Measurements from ENCODE around the gene SERPINE2. TPM values are rescaled to one million over a fixed set of nuclear protein-coding genes. Genes with fewer than 3 reads are reported as not detected.
A peak's percentile ranks its signal among the peaks of the same experiment; 100 is the strongest.

The SERPINE2 gene
- total RNA-seq, 1 donor from 2014 or later, result 57.7 TPM

DNA sequence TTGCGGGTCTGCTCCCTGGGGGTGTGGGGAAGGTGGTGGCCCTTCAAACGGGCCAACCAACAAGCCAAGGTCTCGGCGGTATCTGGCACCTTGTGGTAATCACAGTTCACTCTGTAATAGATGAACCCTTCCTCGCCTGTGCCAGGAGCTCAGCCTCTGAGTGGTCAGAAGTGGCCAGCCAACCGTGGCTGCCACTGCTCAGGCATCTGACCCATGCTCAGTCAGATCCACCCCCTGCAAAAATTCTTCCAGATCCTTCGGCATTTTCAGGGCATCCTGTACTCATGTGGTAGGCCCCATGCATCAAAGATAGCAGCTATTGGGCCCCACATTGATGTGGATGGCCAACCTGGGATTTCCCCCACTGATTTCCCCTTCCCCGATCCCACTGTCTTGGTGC, 39.6 kb upstream of the SERPINE2 start:
- H3K4me3 ChIP-seq (ENCODE audit: low read depth, low read length), result no peak overlapping the region
- TF ChIP-seq, protein P1, sequence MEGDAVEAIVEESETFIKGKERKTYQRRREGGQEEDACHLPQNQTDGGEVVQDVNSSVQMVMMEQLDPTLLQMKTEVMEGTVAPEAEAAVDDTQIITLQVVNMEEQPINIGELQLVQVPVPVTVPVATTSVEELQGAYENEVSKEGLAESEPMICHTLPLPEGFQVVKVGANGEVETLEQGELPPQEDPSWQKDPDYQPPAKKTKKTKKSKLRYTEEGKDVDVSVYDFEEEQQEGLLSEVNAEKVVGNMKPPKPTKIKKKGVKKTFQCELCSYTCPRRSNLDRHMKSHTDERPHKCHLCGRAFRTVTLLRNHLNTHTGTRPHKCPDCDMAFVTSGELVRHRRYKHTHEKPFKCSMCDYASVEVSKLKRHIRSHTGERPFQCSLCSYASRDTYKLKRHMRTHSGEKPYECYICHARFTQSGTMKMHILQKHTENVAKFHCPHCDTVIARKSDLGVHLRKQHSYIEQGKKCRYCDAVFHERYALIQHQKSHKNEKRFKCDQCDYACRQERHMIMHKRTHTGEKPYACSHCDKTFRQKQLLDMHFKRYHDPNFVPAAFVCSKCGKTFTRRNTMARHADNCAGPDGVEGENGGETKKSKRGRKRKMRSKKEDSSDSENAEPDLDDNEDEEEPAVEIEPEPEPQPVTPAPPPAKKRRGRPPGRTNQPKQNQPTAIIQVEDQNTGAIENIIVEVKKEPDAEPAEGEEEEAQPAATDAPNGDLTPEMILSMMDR (conservative IDR thresholded peaks at IDR 0.05; ENCODE audit: low read depth, low read length), result no peak
- peak; percentile 49 for DNase-seq (ENCODE audit: low read depth)

DNA sequence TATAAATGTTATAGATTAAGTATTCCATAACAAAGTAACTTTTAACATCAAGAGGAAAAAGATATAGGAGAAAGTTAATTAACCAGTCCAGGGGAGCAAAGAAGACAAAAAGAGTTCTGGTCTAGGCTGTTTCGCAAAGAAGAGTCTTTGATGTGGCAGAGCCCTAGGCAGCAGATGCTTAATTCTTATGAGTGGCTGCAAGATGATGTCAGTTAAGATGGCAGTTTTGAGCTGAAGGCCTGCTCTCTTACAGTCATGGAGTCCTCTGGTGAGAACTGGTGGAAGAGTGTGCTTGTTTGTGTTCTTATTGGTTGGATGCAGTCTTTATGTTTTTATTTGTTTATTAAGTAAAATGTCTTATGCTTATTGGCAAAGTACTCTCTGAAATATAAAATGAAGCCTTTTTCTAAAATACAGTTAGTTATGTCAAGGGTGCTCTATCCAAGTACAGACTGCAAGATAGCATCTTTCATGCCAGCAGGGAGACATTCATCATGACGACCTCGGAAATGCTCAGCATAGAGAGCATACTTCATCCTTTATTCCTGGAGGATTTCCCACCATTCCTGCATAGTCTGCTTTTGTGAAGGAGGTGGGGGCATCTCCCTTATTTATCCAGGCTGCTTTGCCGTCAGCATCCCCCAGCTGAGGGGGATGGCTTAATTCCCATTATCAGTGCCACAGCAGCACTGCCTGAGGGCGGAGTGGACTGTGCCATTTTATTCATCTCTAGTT, 38.9 kb upstream of the SERPINE2 start:
- TF ChIP-seq, protein P1 (conservative IDR thresholded peaks at IDR 0.05; ENCODE audit: low read depth, low read length), result no peak
- no peak for DNase-seq (ENCODE audit: low read depth)
- H3K4me3 ChIP-seq (ENCODE audit: low read depth, low read length), result no peak overlapping the region

DNA sequence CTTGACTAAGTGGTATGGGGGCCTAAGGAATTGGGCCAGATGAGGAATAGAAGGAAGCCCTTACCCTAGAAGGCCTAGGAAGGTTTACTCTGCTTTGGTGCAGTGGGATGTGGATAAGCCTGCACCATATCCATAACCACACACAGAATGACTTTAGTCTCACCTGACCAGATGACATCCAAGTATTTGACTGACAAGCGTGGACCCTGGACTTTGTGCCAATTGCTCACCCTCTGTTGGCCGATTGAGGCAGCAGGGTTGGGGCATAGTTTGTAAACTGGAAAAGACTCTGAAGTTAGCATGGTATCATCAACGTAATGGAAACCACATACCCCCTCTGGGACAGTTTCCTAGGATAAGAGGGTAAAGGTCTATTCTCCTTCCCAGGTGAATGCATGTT, 36.5 kb upstream of the SERPINE2 start:
- H3K4me3 ChIP-seq (ENCODE audit: low read depth, low read length), result no peak overlapping the region
- TF ChIP-seq, protein P1 (conservative IDR thresholded peaks at IDR 0.05; ENCODE audit: low read depth, low read length), result no peak
- no peak for DNase-seq (ENCODE audit: low read depth)

DNA sequence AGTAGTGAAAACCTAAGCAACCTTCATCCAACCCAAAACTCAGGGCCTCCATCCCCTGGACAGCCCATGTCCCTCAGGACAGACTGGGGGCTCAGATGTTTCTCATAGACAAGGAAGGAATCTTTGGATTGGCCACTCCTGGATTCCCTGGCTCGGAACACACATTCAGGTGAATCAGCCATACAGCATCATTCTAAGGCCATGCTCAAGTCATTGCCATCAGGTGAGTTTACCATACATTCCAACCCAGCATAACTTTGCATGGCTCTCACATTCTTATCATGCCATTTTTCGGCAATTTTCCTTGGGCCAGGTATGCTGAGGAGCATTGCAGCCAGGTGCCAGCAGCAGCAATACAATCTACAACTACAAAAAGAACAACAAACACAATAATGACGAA, 34.6 kb upstream of the SERPINE2 start:
- TF ChIP-seq, protein P1 (conservative IDR thresholded peaks at IDR 0.05; ENCODE audit: low read depth, low read length), result no peak
- no peak overlapping the region for H3K4me3 ChIP-seq (ENCODE audit: low read depth, low read length)
- no peak for DNase-seq (ENCODE audit: low read depth)

DNA sequence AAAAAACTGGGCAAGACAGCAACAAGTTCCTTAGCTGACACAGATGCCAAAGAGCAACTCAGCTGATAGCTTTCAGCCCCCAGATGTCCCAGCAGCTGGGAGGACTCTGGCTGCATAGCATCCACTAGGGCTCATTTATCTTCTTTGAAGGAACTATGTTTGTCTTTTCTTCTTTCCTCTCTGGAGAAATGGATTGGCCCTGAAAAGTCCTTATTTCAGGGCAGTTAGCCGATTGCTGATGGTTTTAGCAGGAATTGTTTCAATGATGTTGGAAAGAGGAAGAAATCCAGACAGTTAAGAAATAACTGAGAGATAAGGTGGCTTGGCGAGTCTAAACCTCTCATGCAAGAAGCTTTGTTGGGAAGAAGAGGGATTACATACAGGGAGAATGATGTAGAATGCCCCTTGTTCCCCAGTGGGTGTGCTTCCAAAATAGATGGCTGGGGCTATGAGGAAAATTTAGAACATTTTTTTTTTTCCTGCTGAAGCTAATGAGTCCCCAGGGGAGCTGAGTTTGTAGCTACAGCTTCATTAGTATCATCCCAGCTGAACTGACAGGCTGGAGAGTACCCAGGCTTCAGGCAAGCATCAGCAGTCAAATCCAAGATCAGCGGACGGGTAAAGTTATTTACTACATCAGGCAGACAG, 33.6 kb upstream of the SERPINE2 start:
- TF ChIP-seq, protein P1 (conservative IDR thresholded peaks at IDR 0.05; ENCODE audit: low read depth, low read length), result no peak
- no peak for DNase-seq (ENCODE audit: low read depth)

DNA sequence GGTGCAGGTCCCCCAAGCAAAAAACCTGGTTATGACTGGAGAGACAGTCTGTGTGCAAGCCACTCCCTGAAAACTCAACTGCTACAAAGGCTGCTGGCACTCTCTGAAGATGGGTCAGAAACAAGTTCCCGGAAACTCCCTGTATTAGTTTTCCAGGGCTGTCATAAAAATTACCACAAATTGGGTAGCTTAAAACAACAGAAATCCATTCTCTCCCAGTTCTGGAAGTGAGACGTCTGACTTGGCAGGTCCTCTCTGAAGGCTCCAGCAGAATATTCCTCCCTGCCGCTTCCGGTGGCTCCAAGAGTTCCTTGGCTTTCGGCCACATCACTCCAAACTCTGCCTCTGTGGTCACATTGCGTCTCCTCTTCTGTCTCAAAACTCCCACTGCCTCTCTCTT, 30.1 kb upstream of the SERPINE2 start:
- no peak for DNase-seq (ENCODE audit: low read depth)
- TF ChIP-seq, protein P1 (conservative IDR thresholded peaks at IDR 0.05; ENCODE audit: low read depth, low read length), result no peak
- H3K4me3 ChIP-seq (ENCODE audit: low read depth, low read length), result no peak overlapping the region

More for the DNA sequence above, 33.6 kb upstream of the SERPINE2 start:
- H3K4me3 ChIP-seq (ENCODE audit: low read depth, low read length), result no peak overlapping the region

DNA sequence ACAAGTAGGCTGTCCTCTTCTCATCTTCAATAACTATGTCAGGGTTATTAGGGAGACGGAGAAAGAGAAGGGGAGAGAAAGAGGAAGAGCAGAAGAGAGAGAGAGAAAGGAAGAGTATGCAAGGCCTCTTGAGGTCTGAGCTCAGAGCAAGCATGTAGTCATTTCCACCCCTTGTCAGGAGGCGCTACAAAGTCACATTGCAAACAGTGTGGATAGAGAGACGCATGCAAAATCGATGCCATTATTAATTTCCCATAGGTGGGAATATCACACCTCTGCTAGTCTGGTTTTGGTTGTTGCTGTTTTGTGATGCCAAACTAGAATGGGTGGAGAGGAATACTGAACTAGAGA, 24.2 kb upstream of the SERPINE2 start:
- no peak for DNase-seq (ENCODE audit: low read depth)
- H3K4me3 ChIP-seq (ENCODE audit: low read depth, low read length), result no peak overlapping the region
- TF ChIP-seq, protein P1 (conservative IDR thresholded peaks at IDR 0.05; ENCODE audit: low read depth, low read length), result no peak
